ENCODE data around the gene FRYL. TPM values are rescaled to one million over a fixed set of nuclear protein-coding genes. Genes with fewer than 3 reads are reported as not detected.
"Not testable (repeated sequence)": the region's sequence is repeated elsewhere in the genome, so short reads cannot be mapped to it uniquely, and the experiment has no call there.

Gene FRYL
- total RNA-seq, 6 experiments from 2014 or later = 15.9 to 27.2 (median 23.3) TPM

DNA sequence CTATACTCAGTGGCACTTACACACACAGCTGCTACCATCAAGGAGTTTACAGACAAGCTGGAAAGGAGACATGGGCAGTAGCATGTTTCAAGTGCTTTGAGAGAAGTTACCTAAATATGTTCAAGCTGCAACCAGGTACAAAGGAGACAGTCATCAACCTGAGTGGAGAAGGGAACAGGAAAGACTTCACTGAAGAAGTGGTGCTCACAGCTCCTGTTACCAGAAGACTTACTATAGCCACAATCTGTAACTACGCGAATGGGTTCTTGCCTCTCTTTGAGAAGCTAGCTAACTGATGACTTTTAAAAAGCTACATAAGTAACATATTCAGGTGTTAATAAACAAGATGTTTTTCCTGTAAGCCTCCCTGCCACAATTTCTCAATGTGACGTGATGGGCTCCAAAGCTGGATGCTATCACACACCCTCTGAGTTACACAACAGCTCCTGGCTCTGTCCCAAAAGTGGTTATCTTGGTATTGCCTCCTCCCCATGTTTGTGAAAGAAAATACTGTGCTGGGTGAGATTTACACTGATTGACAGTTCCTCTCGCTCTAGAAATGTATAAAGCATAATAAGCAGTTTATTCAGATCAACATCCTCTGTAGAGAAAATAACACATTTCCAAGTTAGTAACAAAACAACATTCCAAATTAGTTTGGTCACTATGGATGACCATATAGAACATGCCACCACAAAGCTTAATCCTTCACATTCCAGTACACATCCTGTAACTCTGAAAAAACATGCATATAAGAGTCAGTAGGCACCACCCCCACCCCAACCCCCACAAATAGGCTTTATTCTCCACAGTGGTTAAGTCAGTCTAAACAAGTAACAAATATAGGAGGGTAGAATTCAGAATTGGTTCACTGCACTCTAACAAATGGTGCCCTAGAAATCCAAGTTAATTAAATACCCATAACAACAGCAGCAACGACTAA lies 81.8 kb downstream of the FRYL start:
- intact Hi-C loops (cut with DNase I) = no loop called here
- H3K36me3 ChIP-seq = no peaks in the 10 kb centered on the region
- WGBS (ENCODE audit: insufficient coverage, low coverage, low lambda C conversion rate, missing lambda C conversion rate) = 34% methylated on average over 5 of the region's 5 CpGs
- ATAC-seq (peak; percentile 95 to 98 (median 96)), DNase-seq (peak; percentile 60 to 90 (median 68))
- H3K27ac ChIP-seq = peak overlapping the region in 2 of 3 donors; percentile 34 to 39
- no peaks in the 10 kb centered on the region for H3K27me3 ChIP-seq
- H3K9me3 ChIP-seq = no peaks in the 10 kb centered on the region
- TF ChIP-seq, protein P1, sequence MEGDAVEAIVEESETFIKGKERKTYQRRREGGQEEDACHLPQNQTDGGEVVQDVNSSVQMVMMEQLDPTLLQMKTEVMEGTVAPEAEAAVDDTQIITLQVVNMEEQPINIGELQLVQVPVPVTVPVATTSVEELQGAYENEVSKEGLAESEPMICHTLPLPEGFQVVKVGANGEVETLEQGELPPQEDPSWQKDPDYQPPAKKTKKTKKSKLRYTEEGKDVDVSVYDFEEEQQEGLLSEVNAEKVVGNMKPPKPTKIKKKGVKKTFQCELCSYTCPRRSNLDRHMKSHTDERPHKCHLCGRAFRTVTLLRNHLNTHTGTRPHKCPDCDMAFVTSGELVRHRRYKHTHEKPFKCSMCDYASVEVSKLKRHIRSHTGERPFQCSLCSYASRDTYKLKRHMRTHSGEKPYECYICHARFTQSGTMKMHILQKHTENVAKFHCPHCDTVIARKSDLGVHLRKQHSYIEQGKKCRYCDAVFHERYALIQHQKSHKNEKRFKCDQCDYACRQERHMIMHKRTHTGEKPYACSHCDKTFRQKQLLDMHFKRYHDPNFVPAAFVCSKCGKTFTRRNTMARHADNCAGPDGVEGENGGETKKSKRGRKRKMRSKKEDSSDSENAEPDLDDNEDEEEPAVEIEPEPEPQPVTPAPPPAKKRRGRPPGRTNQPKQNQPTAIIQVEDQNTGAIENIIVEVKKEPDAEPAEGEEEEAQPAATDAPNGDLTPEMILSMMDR (IDR thresholded peaks at IDR 0.05) = no peak
- no peak for TF ChIP-seq POLR2A (IDR thresholded peaks at IDR 0.05)
- peaks cover 0 to 23% (median 0%) of the 10 kb centered on the region in 4 donors for H3K4me1 ChIP-seq
- H3K4me3 ChIP-seq = no peak overlapping the region

DNA sequence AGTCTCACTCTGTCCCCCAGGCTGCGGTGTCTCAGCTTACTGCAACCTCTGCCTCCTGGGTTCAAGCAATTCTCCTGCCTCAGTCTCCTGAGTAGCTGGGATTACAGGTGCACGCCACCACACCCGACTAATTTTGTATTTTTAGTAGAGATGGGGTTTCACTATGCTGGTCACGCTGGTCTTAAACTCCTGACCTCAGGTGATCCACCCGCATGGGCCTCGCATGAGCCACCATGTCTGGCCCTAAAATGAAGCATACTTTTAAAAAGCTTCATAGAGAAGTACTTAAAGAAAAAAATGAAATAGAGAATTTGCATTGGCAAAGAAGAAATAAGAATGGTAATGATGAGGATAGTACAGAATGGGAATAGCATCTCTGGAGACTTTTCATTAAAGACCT lies 82.6 kb downstream of the FRYL start:
- peaks cover 0 to 23% (median 0%) of the 10 kb centered on the region in 4 donors for H3K4me1 ChIP-seq
- WGBS (ENCODE audit: insufficient coverage, low coverage, low lambda C conversion rate, missing lambda C conversion rate) = 100% methylated on average over 6 of the region's 6 CpGs
- DNase-seq; H3K27me3 ChIP-seq; H3K9me3 ChIP-seq; H3K36me3 ChIP-seq; ATAC-seq; H3K4me3 ChIP-seq; H3K27ac ChIP-seq; intact Hi-C loops (cut with DNase I): not testable (repeated sequence)

DNA sequence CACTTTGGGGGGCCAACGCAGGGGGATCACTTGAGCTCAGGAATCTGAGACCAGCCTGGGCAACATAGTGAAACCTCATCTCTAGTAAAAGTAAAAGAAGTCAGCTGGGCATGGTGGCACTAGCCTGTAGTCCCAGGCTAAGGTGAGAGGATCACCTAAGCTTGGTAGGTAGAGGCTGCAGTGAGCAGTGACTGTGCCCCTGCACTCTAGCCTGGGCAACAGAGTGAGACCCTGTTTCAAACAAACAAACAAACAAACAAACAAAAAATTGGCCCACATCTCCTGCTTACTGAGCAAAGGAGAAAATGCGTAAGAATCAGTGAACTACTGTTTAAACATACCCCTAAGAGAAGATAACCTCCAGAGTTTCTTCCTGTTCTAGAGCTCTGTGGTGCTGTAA lies 85.3 kb downstream of the FRYL start:
- DNase-seq = no peak
- Histone ChIP-seq H3K4me1 (peaks cover 0 to 21% (median 0%) of the 10 kb centered on the region in 4 donors), H3K9me3 (no peaks in the 10 kb centered on the region), H3K4me3 (no peak overlapping the region), H3K27ac (no peak overlapping the region), H3K36me3 (no peaks in the 10 kb centered on the region), H3K27me3 (no peaks in the 10 kb centered on the region)
- no peak for ATAC-seq
- TF ChIP-seq, protein P1 (IDR thresholded peaks at IDR 0.05) = no peak
- no peak for TF ChIP-seq POLR2A (IDR thresholded peaks at IDR 0.05)
- intact Hi-C loops (cut with DNase I) = no loop called here
- 47% methylated on average over 2 of the region's 2 CpGs for WGBS (ENCODE audit: insufficient coverage, low coverage, low lambda C conversion rate, missing lambda C conversion rate)

GRCh38 chr4:48693856-48694574 lies 86.1 kb downstream of the FRYL start:
- intact Hi-C loops (cut with DNase I) = no loop called here
- 79% methylated on average over 8 of the region's 8 CpGs for WGBS (ENCODE audit: insufficient coverage, low coverage, low lambda C conversion rate, missing lambda C conversion rate)
- TF ChIP-seq, protein P1 (IDR thresholded peaks at IDR 0.05) = no peak
- TF ChIP-seq POLR2A (IDR thresholded peaks at IDR 0.05) = no peak
- H3K4me1 ChIP-seq = peaks cover 0 to 18% (median 2%) of the 10 kb centered on the region in 4 donors
- no peaks in the 10 kb centered on the region for H3K27me3 ChIP-seq
- no peaks in the 10 kb centered on the region for H3K9me3 ChIP-seq
- no peak for DNase-seq
- H3K36me3 ChIP-seq = no peaks in the 10 kb centered on the region
- no peak overlapping the region for H3K27ac ChIP-seq
- no peak overlapping the region for H3K4me3 ChIP-seq
- no peak for ATAC-seq

DNA sequence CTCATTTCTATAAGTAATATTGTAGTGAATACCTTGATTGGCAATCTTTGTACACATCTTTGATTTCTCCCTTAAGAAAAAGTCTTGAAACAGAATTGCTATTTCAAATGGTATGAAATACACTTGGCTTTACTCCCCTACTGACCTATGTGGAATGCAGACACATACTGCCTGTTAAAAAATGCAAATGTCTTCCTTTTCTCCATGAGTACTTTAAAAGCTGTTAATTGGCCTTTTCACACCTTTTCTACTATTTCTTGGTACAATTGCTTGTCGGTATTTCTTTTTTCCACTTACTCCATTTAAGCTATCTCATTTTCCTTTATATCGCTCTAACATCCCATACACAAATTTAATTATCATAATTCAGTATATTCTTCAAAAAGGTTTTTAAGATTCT lies 87.2 kb downstream of the FRYL start:
- Histone ChIP-seq H3K27me3 (no peaks in the 10 kb centered on the region), H3K36me3 (no peaks in the 10 kb centered on the region), H3K9me3 (no peaks in the 10 kb centered on the region), H3K4me1 (peaks cover 0 to 14% (median 3%) of the 10 kb centered on the region in 4 donors), H3K27ac (no peak overlapping the region), H3K4me3 (no peak overlapping the region)
- WGBS (ENCODE audit: insufficient coverage, low coverage, low lambda C conversion rate, missing lambda C conversion rate) = 97% methylated on average over 2 of the region's 2 CpGs
- DNase-seq (no peak), ATAC-seq (no peak)
- TF ChIP-seq, protein P1 (IDR thresholded peaks at IDR 0.05) = no peak
- no peak for TF ChIP-seq POLR2A (IDR thresholded peaks at IDR 0.05)
- intact Hi-C loops (cut with DNase I) = no loop called here

Data from right lobe of liver (tissue), 6 donors.